ENCODE measurements around the gene TCF12. TPM values are rescaled to one million over a fixed set of nuclear protein-coding genes. Genes with fewer than 3 reads are reported as not detected.
"Not testable (repeated sequence)": the region's sequence is repeated elsewhere in the genome, so short reads cannot be mapped to it uniquely, and the experiment has no call there.

TCF12 gene
- total RNA-seq, 4 donors from 2014 or later: 50.5 to 117 (median 89.8) TPM

DNA sequence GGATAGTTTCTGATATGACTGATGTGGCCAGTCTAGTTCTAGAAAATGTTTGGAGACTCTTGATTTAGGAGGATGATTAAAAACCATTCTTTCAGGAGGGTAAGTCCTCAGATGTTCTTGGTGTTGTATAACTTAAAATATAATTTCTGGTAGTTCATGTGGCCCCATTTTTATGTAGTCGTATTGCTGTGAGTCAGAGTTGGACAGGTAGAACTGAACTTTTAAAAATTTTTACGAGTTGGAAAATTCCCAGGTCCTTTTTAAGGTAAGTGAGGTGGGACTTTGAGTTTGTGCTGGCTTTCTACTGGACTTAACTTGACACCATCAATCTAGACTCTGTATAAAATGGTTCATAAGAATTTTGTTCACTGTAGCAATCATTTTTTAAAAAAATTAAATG is 92.3 kb downstream of the TCF12 start:
- TF ChIP-seq POLR2A (IDR thresholded peaks at IDR 0.05): no peak
- TF ChIP-seq, protein P1, sequence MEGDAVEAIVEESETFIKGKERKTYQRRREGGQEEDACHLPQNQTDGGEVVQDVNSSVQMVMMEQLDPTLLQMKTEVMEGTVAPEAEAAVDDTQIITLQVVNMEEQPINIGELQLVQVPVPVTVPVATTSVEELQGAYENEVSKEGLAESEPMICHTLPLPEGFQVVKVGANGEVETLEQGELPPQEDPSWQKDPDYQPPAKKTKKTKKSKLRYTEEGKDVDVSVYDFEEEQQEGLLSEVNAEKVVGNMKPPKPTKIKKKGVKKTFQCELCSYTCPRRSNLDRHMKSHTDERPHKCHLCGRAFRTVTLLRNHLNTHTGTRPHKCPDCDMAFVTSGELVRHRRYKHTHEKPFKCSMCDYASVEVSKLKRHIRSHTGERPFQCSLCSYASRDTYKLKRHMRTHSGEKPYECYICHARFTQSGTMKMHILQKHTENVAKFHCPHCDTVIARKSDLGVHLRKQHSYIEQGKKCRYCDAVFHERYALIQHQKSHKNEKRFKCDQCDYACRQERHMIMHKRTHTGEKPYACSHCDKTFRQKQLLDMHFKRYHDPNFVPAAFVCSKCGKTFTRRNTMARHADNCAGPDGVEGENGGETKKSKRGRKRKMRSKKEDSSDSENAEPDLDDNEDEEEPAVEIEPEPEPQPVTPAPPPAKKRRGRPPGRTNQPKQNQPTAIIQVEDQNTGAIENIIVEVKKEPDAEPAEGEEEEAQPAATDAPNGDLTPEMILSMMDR (IDR thresholded peaks at IDR 0.05): no peak
- WGBS, 2 donors: 79 to 84% methylated on average over 2 of the region's 2 CpGs
- intact Hi-C loops (cut with DNase I; ENCODE audit: low total_unique reads): no loop called here
- DNase-seq (ENCODE audit: low spot score in 2 of 2): no peak
- no peak overlapping the region for H3K4me3 ChIP-seq (ENCODE audit: low read depth, poor library complexity, severe bottlenecking)

DNA sequence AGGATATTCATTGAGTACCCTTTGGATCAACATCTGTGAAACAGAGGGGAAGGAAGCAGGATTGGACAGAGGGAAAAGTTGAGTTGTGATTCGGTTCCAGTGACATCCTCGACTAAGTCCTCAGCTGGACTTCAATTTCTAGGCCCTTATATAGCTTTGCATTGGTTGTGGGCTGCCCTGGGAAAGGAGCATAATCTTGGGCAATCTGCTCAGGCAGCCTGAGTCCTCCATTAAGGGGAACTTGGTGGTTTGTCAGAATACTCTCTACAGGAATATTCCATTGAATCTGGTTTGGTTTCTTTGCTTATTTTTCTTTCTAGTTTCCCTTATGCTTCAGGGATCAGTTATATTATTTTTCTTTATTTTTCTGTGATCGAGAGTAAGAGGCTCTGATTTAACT is 94.1 kb downstream of the TCF12 start:
- intact Hi-C loops (cut with DNase I; ENCODE audit: low total_unique reads): no loop called here
- DNase-seq (ENCODE audit: low spot score in 2 of 2): no peak
- 70 to 73% methylated on average over 3 of the region's 3 CpGs for WGBS, 2 donors
- TF ChIP-seq, protein P1 (IDR thresholded peaks at IDR 0.05): no peak
- TF ChIP-seq POLR2A (IDR thresholded peaks at IDR 0.05): no peak
- no peak overlapping the region for H3K4me3 ChIP-seq (ENCODE audit: low read depth, poor library complexity, severe bottlenecking)

DNA sequence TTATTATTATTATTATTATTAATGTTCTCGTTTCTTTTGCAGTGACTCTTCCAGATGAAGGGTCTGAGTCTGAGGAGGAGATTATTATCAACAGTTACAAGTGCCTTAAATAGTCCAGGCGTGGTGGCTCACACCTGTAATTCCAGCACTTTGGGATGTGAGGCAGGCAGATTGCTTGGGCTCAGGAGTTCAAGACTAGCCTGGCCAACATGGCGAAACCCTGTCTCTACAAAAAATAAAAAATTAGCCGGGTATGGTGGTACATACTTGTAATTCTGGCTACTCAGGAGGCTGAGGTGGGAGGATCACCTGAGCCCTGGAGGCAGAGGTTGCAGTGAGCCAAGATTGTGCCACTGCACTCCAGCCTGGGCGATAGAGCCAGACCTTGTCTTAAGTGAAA is 96.5 kb downstream of the TCF12 start:
- 88 to 95% methylated on average over 5 of the region's 5 CpGs for WGBS, 2 donors

DNA sequence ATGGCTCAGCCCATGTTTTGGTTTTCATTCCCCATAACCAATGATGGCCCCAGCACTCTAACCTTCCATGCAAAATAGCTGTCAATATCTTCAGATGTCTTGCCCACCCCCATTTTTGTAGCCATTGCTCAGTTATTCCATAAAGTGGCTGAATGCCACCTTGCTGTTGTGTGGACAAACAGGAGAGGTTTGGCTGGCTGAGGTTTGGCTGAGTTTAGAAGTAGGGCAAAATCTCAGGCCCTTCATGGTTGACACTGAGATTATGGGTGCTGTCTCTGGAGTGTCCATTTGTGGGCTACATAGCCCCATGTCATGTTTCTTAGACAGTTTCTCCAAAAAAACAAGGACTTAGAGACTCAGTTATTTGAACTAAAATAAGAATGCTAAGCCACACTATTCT is 96.9 kb downstream of the TCF12 start:
- TF ChIP-seq, protein P1 (IDR thresholded peaks at IDR 0.05): no peak
- no peak for TF ChIP-seq POLR2A (IDR thresholded peaks at IDR 0.05)
- no peak for DNase-seq (ENCODE audit: low spot score in 2 of 2)
- intact Hi-C loops (cut with DNase I; ENCODE audit: low total_unique reads): no loop called here
- H3K4me3 ChIP-seq (ENCODE audit: low read depth, poor library complexity, severe bottlenecking): no peak overlapping the region

More for the DNA sequence above, 96.5 kb downstream of the TCF12 start:
- DNase-seq (ENCODE audit: low spot score in 2 of 2); H3K4me3 ChIP-seq (ENCODE audit: low read depth, poor library complexity, severe bottlenecking); intact Hi-C loops (cut with DNase I; ENCODE audit: low total_unique reads): not testable (repeated sequence)

DNA sequence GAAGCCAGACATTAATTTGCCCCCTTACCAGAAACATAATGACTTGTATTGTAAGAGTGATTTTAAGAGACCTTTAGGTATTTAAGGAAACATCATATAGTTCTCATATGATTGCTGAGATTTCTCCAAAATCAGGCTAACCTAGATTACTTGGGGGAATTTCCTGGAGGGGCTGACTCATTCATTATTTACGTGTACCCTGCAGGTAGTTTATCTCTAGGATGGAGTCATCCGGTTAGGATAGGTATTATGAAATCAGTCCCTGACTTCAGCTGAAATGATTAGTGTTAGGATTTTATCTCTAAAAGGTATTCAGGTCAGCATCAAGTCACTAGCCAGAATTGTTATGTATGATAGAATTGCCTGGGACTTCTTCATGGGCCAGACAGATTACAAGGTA is 97.5 kb downstream of the TCF12 start:
- no peak overlapping the region for H3K4me3 ChIP-seq (ENCODE audit: low read depth, poor library complexity, severe bottlenecking)
- no peak for DNase-seq (ENCODE audit: low spot score in 2 of 2)
- no peak for TF ChIP-seq POLR2A (IDR thresholded peaks at IDR 0.05)
- TF ChIP-seq, protein P1 (IDR thresholded peaks at IDR 0.05): no peak
- WGBS, 2 donors: 48 to 62% methylated on average over 2 of the region's 2 CpGs
- intact Hi-C loops (cut with DNase I; ENCODE audit: low total_unique reads): no loop called here

DNA sequence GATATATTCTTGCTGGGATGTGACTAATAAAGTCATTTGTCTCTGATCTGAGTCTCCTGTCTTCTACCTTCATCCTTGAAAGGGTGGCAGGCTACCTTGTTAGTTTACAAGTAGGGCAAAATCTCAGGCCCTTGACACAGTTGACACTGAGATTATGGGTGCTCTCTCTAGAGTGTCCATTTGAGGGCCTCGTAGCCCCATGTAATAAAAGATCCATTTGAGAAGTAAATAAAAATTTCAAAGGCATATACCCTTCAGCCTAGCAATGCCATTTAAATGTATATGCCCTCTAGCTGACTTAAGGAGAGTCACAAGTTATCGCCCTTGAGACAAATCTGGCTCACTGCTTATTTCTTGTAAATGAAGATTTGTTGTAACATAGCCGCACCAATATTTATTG is 98.6 kb downstream of the TCF12 start:
- no peak for TF ChIP-seq POLR2A (IDR thresholded peaks at IDR 0.05)
- TF ChIP-seq, protein P1 (IDR thresholded peaks at IDR 0.05): no peak
- H3K4me3 ChIP-seq (ENCODE audit: low read depth, poor library complexity, severe bottlenecking): no peak overlapping the region
- intact Hi-C loops (cut with DNase I; ENCODE audit: low total_unique reads): no loop called here
- DNase-seq (ENCODE audit: low spot score in 2 of 2): no peak
- 97% methylated on average over 3 of the region's 3 CpGs for WGBS, 2 donors
